Right lung (tissue), 5 donors: ENCODE data around the gene SASH3. TPM values are rescaled to one million over a fixed set of nuclear protein-coding genes. Genes with fewer than 3 reads are reported as not detected.

Experiments
- DNase-seq, 2 donors: peaks; one replicate each; pipeline ENCODE4 v3.0.0-alpha.2; 2013
- polyA plus RNA-seq, 5 donors: library from polyadenylated mRNA; unstranded; fragments of 120-200 nt; gene quantifications; one replicate each; pipeline versions ENCODE4 v1.2.1 to v1.2.3, GENCODE V29; 2013; ENCODE audit warnings: inconsistent platforms in 1 of 5, low replicate concordance in 1 of 5; ENCODE audit not compliant: insufficient read length in 5 of 5, insufficient read depth in 1 of 5

Gene SASH3
- polyA plus RNA-seq, 5 donors, result 2.8 to 4.1 (median 3.4) TPM

DNA sequence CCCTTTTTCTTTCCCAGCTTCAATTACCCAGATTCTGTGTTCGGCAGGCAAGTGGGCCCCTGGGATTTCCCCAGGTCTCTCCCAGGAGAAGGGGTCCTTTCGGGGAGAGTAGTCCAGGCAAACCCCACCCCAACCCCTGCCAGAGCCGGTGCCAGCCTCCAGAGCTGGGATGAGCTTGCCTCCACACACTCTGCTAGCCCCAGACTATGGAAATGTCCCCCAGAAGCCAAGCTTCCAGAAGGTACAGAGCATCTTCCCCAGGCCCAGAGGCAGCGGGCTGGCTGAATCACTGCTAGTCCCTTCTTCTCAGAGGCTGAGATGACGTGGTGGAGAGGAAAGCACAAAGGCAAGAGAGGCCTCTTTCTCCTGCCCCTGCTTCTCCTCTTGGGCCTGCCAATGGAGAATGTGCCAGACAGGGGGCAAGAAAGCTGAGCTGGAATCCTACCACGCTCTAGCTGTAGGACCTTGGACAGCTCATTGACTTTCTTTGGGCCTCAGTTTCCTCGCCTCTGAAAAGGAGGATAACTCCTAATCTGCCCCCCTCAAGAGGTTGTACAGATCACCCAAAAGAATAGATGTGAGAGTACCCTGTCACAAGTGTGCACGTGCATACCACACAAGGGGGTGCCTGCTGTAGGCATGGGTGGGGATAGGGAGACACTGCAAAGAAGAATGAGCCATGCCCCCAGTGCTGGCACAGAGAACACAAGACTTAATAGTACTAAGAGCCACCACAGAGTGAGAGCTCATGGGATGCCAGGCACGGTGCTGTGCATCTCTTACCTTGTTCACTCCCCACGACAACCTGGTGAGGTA, 2.1 kb downstream of the SASH3 start:
- DNase-seq, result no peak

DNA sequence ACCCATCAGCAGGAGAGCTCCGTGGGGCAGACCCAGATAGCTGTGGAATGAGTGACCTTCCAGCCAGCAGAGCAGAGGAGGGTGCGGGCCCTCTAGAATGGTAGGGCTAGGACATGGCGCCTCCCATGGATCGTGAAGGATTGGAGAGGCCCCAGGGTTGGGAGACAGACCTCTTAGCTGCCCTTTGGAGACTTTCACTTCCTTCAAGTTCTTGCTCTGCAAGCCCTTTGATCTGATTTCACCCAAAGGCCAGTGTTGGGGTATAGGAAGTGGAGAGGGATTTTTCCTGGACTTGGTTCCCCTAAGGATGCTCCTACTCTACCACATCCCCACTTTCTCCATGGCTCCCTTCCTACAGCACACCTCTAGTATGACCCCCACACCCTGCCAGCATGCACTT, 3.0 kb downstream of the SASH3 start:
- DNase-seq, result no peak

GRCh38 chrX:129783291-129783713, 3.6 kb downstream of the SASH3 start:
- DNase-seq, result no peak

GRCh38 chrX:129784371-129784770, 4.6 kb downstream of the SASH3 start:
- DNase-seq, result no peak

- DNase-seq, result no peak
Observed at GRCh38 chrX:129785160-129785947, 5.6 kb downstream of the SASH3 start.

- DNase-seq, result no peak
Observed at GRCh38 chrX:129786210-129786651, 6.5 kb downstream of the SASH3 start.

GRCh38 chrX:129787336-129788055, 7.7 kb downstream of the SASH3 start:
- no peak for DNase-seq

DNA sequence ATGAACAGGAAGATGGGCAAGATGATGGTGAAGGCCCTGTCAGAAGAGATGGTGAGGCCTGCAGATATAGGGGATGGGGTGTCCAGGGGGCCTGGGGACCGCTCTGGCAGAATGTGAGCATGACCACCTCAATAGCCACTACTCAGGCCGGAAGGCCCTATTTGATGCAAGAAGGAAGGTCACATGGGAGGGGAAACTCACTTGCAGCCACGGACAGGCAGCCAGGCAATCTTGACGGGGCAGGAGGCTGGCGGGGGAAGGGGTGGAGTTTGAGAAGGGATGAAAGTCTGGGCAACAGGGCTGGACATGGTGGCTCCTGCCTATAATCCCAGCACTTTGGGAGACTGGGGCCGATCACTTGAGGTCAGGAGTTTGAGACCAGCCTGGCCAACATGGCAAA, 8.8 kb downstream of the SASH3 start:
- DNase-seq, result no peak

DNA sequence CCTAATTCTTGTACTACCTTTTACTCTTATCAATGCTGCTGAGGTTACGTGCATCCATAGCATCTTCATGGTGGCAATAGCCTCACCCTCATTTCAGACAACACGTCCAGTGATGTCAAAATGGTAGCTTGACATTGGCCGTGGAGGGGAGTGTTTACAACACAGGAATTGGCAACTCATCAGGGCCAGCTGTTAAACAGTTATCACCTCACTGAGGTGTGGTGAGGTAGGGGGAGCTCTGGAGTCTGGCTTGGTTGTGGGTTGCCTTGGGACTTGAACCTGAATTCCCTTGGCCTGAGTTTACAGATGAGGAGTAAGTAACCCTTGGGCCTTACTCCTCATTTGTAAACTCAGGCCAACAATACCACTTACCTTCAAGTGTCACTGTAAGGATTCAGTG, 10.4 kb downstream of the SASH3 start:
- DNase-seq, result no peak

GRCh38 chrX:129790808-129791207, 11.1 kb downstream of the SASH3 start:
- DNase-seq, result no peak

DNA sequence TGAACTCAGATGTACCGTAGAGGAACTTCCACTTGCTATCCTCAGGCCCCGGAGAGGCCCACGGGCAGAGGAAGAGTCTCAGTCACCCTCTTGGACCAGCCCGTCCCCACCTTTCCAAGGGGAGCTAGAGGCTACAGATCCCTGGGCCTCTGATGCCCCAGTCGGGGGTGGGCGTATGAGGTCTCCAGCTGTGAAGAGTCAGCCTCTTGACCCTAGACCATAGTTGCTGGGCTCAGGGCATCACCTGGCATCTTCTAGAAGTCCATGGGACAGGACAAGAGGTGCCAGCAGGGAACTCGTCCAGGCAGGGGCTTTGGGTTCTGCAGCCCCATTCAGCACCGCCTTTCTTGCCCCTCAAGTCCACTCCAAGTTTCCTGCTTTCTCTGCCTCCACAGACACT, 11.6 kb downstream of the SASH3 start:
- DNase-seq, result no peak

DNA sequence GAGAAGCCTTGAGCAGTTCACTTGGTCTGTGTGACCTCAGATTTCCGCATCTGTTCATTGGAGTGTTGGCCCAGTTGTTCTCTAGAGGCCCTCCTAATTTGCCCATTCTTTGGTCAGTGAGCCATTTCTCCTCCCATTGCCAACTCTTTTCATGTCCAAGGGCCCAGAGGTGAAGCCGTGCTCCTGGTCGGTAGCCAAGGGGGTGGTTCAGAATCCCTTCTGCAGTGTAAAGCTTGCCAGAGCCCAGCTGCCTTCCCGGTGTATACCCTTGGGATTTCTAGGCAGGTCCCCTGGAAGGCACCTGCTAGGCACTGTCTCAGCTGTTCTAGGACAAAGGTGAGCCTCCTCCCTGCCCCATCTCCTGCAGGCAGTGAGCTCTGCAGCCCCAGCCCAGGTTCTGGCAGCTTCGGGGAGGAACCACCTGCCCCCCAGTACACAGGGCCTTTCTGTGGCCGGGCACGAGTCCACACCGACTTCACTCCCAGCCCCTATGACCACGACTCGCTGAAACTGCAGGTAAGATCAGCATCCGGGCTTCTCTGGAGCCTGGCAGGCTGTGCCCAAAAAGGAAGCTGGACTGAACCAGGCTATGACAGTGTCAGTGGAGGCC, 12.3 kb downstream of the SASH3 start:
- DNase-seq, result no peak

DNA sequence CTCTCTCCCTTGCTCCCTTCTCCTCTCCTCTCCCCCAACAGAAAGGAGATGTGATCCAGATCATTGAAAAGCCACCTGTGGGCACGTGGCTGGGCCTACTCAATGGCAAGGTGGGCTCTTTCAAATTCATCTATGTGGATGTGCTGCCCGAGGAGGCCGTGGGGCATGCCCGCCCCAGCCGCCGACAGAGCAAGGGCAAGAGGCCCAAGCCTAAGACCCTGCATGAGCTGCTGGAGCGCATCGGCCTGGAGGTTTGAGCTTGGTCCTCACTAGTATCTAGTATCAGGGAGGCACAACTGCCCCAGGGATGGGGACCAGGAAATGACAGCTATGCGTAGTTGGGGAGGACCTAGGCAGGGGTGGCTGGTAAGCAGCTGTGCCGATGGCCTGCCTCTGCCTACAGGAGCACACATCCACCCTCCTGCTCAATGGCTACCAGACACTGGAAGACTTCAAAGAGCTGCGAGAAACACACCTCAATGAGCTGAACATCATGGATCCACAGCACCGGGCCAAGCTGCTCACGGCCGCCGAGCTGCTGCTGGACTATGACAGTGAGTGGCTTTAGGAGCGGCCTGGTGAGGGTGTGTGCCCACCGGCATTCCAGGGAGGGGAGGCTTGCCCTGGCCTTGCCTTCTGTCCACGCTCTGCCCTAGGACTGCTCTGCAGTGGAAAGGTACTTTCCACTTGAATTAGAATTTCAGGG, 13.0 kb downstream of the SASH3 start:
- DNase-seq, result no peak

GRCh38 chrX:129793604-129794191, 13.9 kb downstream of the SASH3 start:
- no peak for DNase-seq

GRCh38 chrX:129795584-129795983, 15.8 kb downstream of the SASH3 start:
- DNase-seq, result no peak

- DNase-seq, result no peak
Observed at GRCh38 chrX:129797251-129797906, 17.6 kb downstream of the SASH3 start.

DNA sequence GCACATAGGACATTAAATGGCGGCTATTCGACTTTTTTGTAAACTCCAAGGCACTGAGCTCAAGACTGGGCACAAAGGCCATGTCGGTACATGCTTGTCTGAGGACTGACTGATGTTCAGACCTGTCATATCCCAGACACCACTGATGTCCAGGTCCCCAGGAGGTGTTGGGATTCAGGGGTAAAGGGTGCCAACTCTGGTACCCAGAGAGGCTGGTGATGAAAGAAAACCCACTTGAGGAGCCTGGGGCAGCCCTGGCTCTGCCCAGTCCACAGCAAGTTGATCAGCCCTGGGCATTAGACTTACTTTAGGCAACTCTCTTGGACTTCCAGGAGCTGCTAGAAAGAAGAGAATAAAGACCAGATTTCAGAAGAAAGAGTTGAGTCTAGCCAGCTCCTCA, 18.7 kb downstream of the SASH3 start:
- no peak for DNase-seq

GRCh38 chrX:129798888-129799287, 19.1 kb downstream of the SASH3 start:
- DNase-seq, result no peak

DNA sequence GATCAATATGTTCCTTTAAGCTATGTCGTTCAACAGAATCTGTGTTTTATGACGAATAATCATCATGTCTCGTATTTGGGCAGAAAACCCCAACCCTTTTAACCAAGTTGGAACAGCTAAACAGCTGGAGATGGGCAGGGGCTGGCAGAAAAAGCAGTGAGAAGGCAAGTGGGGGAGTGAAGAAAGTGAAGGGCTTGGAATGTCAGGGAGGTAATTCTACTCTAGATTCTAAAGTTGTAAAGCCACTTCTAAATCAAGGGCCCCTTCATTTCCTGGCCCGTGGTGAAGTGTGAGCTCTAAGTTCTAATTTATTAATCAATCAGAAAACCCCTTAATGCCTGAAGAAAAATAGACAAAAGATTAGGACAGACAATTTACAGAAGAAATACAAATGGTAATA, 20.4 kb downstream of the SASH3 start:
- no peak for DNase-seq

DNA sequence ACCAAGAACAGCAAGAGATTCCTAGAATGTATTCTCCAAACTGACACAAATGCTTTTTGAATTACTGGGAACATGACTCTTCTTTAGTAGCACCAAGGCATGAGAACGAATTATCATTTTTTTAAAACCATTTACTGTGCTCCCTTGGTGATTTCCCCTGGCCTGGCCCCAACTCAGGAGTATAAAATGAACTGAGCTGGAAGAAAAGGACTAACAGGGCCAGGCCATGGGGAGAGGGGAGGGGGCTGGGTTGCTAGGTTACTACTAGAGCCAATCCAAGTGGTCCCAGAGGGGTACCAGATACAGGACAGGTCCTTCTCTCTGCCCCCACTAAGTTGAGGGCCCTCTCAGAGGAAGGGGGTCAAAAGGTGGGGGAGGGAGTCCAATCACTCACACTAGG, 23.1 kb downstream of the SASH3 start:
- no peak for DNase-seq
